ENCODE results near the gene SCUBE1.

The SCUBE1 gene

DNA sequence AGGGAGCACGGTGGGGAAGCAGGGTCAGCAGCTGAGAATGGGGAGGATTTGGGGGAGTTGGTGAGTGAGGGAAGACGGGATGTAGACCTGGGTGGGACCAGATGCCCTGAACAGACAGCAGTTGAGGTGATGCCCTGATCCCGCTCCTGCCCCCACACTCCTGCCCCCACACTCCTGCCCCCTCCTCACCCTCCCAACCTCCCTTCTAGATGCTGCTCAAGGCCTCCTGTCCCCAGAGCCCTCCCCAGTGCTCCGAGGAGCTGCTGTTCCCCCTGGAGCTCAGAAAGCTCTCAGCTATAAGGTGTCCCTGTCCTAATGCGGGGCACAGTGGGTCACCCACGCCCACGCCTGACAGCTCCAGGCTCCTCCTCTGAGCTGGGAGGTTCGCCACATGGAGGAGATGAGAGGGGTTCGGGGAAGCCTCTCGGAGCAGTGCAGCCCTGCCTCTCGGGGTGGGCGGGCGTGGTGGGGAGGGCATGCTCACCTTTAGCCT is 131.2 kb downstream of the SCUBE1 start:
- Mint-ChIP-seq H3K4me3 (no peak overlapping the region), H3K36me3 (ENCODE audit: low read depth) (peaks cover 9% of the 10 kb centered on the region), H3K27ac (no peak overlapping the region), H3K9me3 (no peaks in the 10 kb centered on the region), H3K27me3 (ENCODE audit: low read depth) (peaks cover 5% of the 10 kb centered on the region), H3K4me1 (peaks cover 5% of the 10 kb centered on the region)
- TF ChIP-seq, protein P1, sequence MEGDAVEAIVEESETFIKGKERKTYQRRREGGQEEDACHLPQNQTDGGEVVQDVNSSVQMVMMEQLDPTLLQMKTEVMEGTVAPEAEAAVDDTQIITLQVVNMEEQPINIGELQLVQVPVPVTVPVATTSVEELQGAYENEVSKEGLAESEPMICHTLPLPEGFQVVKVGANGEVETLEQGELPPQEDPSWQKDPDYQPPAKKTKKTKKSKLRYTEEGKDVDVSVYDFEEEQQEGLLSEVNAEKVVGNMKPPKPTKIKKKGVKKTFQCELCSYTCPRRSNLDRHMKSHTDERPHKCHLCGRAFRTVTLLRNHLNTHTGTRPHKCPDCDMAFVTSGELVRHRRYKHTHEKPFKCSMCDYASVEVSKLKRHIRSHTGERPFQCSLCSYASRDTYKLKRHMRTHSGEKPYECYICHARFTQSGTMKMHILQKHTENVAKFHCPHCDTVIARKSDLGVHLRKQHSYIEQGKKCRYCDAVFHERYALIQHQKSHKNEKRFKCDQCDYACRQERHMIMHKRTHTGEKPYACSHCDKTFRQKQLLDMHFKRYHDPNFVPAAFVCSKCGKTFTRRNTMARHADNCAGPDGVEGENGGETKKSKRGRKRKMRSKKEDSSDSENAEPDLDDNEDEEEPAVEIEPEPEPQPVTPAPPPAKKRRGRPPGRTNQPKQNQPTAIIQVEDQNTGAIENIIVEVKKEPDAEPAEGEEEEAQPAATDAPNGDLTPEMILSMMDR (IDR thresholded peaks at IDR 0.05; ENCODE audit: unreplicated experiment in 3 of 3), result no peak

DNA sequence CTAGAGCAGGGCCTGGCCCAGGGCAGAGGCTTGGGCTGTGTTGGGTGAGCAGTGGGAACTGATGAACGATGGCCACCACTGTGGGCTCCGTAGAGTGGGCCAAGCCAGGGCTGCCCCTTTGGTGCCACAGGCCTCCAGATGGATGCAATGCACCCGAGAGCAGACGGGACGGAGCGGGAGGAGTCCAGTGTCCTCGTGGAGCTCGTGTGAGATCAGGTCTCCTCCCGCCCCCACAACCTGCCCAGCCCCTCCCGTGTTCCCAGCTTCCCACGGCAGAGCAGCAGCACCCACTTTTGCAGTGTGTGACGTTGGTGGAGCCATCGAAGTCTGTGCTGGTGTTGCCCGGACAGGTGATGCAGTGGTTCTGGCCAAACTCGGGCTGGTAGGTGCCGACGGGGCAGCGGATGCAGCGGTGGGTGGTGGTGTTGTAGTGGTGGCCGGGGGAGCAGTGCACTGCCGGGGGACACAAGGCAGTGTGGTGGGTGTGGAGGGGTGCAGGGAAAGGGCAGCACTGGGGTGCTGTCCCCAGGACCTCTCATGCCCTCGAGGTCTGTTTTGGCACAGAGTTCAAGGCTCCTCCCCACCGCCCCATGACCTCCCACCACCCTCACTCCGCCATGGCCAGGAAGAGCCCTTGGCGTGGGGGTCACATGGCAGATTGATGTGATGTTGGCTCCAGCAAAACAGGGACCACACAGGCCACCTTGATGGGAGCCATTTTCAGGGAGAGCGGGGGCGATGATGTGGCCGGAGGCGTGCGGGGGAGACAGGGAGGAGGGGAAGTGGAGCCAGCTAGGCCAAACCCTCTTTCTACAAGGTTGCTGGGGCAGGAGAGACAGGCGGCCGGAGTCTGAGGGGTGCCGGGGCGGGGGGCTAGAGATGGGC is 132.3 kb downstream of the SCUBE1 start:
- Mint-ChIP-seq H3K36me3 (ENCODE audit: low read depth) (peaks cover 8% of the 10 kb centered on the region), H3K27me3 (ENCODE audit: low read depth) (peaks cover 5% of the 10 kb centered on the region), H3K4me1 (peaks cover 5% of the 10 kb centered on the region), H3K9me3 (no peaks in the 10 kb centered on the region), H3K4me3 (no peak overlapping the region), H3K27ac (no peak overlapping the region)
- TF ChIP-seq, protein P1 (IDR thresholded peaks at IDR 0.05; ENCODE audit: unreplicated experiment in 3 of 3), result no peak

DNA sequence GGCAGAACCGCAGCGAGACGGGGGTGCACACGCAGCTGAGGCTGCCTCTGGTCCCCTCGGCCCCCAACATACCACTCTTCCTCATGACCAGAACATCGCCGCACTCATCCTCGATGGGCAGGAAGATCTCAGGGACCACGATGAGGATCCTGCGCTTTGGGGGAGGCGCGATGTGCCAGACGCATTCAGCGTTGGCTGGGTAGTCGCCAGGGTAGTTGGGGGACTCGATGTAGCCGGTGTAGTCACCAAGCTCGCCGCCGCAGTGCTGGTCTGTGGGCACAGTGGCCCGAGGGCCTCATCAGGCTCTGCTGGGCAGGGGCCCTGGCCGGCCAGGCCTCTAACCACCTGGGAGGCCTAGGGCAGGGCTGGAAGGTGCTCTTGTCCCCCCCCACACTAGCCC is 133.2 kb downstream of the SCUBE1 start:
- H3K36me3 Mint-ChIP-seq (ENCODE audit: low read depth), result peaks cover 1% of the 10 kb centered on the region
- no peak overlapping the region for H3K27ac Mint-ChIP-seq
- TF ChIP-seq, protein P1 (IDR thresholded peaks at IDR 0.05; ENCODE audit: unreplicated experiment in 3 of 3), result no peak
- H3K4me3 Mint-ChIP-seq, result no peak overlapping the region
- no peaks in the 10 kb centered on the region for H3K9me3 Mint-ChIP-seq
- H3K27me3 Mint-ChIP-seq (ENCODE audit: low read depth), result no peaks in the 10 kb centered on the region
- H3K4me1 Mint-ChIP-seq, result peaks cover 5% of the 10 kb centered on the region

DNA sequence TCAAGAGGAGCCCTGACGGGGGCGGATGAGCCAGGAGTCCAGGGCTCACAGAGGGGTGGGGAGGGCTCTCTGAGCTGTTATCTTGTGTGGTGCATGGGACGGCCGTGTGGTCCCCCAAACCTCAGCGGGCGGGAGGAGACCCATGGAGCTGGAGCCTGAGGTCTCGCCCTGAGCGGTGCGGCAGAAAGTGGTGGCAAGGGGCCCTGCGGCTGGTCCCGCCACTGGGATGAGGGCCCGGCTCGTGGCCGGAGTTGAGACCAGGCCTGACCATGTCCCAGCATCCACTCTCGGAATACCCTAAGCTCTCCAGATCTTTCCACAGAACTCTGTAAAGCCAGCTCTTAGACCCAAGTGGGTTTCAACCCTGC is 133.7 kb downstream of the SCUBE1 start:
- Mint-ChIP-seq H3K36me3 (ENCODE audit: low read depth) (no peaks in the 10 kb centered on the region), H3K4me3 (no peak overlapping the region), H3K4me1 (peaks cover 5% of the 10 kb centered on the region), H3K27ac (no peak overlapping the region), H3K27me3 (ENCODE audit: low read depth) (no peaks in the 10 kb centered on the region), H3K9me3 (no peaks in the 10 kb centered on the region)
- TF ChIP-seq, protein P1 (IDR thresholded peaks at IDR 0.05; ENCODE audit: unreplicated experiment in 3 of 3), result no peak

DNA sequence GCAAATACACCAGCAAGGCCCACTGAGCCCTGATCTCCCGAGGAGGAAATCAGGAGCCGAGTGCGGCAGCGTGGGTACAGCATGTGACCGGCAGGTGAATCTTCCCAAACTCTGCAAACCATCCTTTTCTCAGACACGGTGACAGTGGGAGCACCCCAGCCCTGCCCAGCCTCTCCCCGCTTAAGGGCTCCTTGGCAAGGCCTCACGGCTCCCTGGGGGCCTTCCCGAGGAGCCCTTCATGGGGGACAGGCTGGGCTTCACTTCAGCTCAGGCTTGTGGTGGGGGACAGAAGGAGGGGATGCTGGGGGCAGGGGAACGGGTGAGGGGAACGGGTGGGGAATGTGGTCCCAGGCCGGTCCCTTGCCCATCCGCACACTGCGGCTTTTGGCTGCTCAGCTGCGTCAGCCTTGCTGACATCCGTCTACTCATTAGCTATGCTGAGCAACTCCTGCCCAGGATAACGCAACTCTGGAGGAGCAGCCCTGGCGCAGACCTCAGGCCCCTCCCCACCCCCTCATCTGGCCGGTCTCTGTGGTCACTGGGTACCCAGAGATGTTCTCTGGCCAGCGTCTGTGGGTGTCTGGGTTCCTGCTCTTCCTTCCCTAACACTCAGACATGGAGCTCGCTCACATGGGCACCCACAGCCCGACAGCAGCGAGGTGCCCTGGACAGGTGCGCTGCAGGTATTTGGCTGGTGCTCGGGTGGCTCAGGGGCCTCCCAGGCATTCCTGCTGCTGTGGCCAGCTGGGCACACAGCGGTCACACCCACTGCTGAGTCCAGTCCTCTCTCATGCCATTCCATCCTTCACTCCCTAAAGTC is 134.3 kb downstream of the SCUBE1 start:
- H3K36me3 Mint-ChIP-seq (ENCODE audit: low read depth), result no peaks in the 10 kb centered on the region
- H3K27me3 Mint-ChIP-seq (ENCODE audit: low read depth), result no peaks in the 10 kb centered on the region
- TF ChIP-seq, protein P1 (IDR thresholded peaks at IDR 0.05; ENCODE audit: unreplicated experiment in 3 of 3), result no peak
- no peaks in the 10 kb centered on the region for H3K9me3 Mint-ChIP-seq
- no peak overlapping the region for H3K4me3 Mint-ChIP-seq
- H3K27ac Mint-ChIP-seq, result no peak overlapping the region
- H3K4me1 Mint-ChIP-seq, result peaks cover 5% of the 10 kb centered on the region
